ENCODE results near the gene PWWP2B. TPM values are rescaled to one million over a fixed set of nuclear protein-coding genes. Genes with fewer than 3 reads are reported as not detected.

Gene PWWP2B
- total RNA-seq, 4 donors from 2014 or later: 14.5 to 35.4 (median 27.3) TPM

- 91% methylated on average over 5 to 11 of the region's 13 CpGs for WGBS, 2 donors
These were observed 40.5 kb downstream of the PWWP2B start for GRCh38 chr10:132437541-132437950.

GRCh38 chr10:132438091-132439024 lies 41.4 kb downstream of the PWWP2B start:
- intact Hi-C loops (cut with DNase I): no loop called here
- Histone ChIP-seq H3K4me1 (no peaks in the 10 kb centered on the region), H3K36me3 (no peaks in the 10 kb centered on the region), H3K27me3 (no peaks in the 10 kb centered on the region), H3K27ac (no peak overlapping the region), H3K4me3 (replicated peaks in 1 of 3) (no peak overlapping the region), H3K9me3 (no peaks in the 10 kb centered on the region)
- peak; percentile 30 to 49 for DNase-seq
- TF ChIP-seq CTCF (IDR thresholded peaks at IDR 0.05): no peak
- TF ChIP-seq POLR2A (IDR thresholded peaks at IDR 0.05): no peak
- WGBS, 2 donors: 60 to 82% methylated on average over 7 of the region's 19 CpGs

More at GRCh38 chr10:132437541-132437950, 40.5 kb downstream of the PWWP2B start:
- Histone ChIP-seq H3K27ac (no peak overlapping the region), H3K9me3 (no peaks in the 10 kb centered on the region), H3K36me3 (no peaks in the 10 kb centered on the region), H3K27me3 (no peaks in the 10 kb centered on the region), H3K4me1 (no peaks in the 10 kb centered on the region), H3K4me3 (replicated peaks in 1 of 3) (no peak overlapping the region)
- DNase-seq: no peak
- TF ChIP-seq POLR2A (IDR thresholded peaks at IDR 0.05): no peak
- intact Hi-C loops (cut with DNase I): no loop called here

- Histone ChIP-seq H3K9me3 (no peaks in the 10 kb centered on the region), H3K27me3 (no peaks in the 10 kb centered on the region), H3K27ac (no peak overlapping the region), H3K36me3 (no peaks in the 10 kb centered on the region), H3K4me1 (no peaks in the 10 kb centered on the region), H3K4me3 (replicated peaks in 1 of 3) (no peak overlapping the region)
- 53 to 81% methylated on average over 3 to 6 of the region's 6 CpGs for WGBS, 2 donors
- TF ChIP-seq CTCF (IDR thresholded peaks at IDR 0.05) (no peak), POLR2A (IDR thresholded peaks at IDR 0.05) (no peak)
- DNase-seq: no peak
- intact Hi-C loops (cut with DNase I): no loop called here
These were observed 42.0 kb downstream of the PWWP2B start for GRCh38 chr10:132439025-132439388.

GRCh38 chr10:132439424-132440163 lies 42.6 kb downstream of the PWWP2B start:
- no peaks in the 10 kb centered on the region for H3K4me1 ChIP-seq
- no peak overlapping the region for H3K27ac ChIP-seq
- no peaks in the 10 kb centered on the region for H3K36me3 ChIP-seq
- no peak overlapping the region for H3K4me3 ChIP-seq (replicated peaks in 1 of 3)
- intact Hi-C loops (cut with DNase I): no loop called here
- WGBS, 2 donors: 97 to 99% methylated on average over 17 to 18 of the region's 18 CpGs
- TF ChIP-seq POLR2A (IDR thresholded peaks at IDR 0.05): no peak
- no peak for TF ChIP-seq CTCF (IDR thresholded peaks at IDR 0.05)
- no peaks in the 10 kb centered on the region for H3K27me3 ChIP-seq
- no peak for DNase-seq
- H3K9me3 ChIP-seq: no peaks in the 10 kb centered on the region

- Histone ChIP-seq H3K27ac (no peak overlapping the region), H3K4me3 (replicated peaks in 1 of 3) (no peak overlapping the region), H3K9me3 (no peaks in the 10 kb centered on the region), H3K27me3 (no peaks in the 10 kb centered on the region), H3K4me1 (no peaks in the 10 kb centered on the region), H3K36me3 (no peaks in the 10 kb centered on the region)
- intact Hi-C loops (cut with DNase I): no loop called here
- no peak for DNase-seq
- TF ChIP-seq POLR2A (IDR thresholded peaks at IDR 0.05): no peak
- no peak for TF ChIP-seq CTCF (IDR thresholded peaks at IDR 0.05)
- 85 to 88% methylated on average over 20 to 23 of the region's 25 CpGs for WGBS, 2 donors
These were observed 44.0 kb downstream of the PWWP2B start for GRCh38 chr10:132440791-132441565.
